MM.1S (cell line): ENCODE results near the gene FETUB.
"Not testable (repeated sequence)": the region's sequence is repeated elsewhere in the genome, so short reads cannot be mapped to it uniquely, and the experiment has no call there.

Experiments used
- DNase-seq: peaks from one replicate; pipeline ENCODE4 v3.0.0-alpha.2; 2015
- H2AFZ ChIP-seq: fragments of 300-600 bp; sonication (generic); 2 replicates; pipeline ENCODE4 v1.6.0; 2016; ENCODE audit warnings: antibody characterized with exemption, low read length
- H3F3A ChIP-seq: fragments of 300-600 bp; sonication (generic); 2 replicates; pipeline ENCODE4 v1.6.1; 2016; ENCODE audit warnings: mild to moderate bottlenecking, antibody characterized with exemption, low read length, moderate library complexity, mixed read lengths; ENCODE audit not compliant: insufficient read depth
- H3K27ac ChIP-seq: fragments of 300-600 bp; sonication (generic); 2 replicates; pipeline ENCODE4 v1.5.1; 2016; ENCODE audit warnings: mild to moderate bottlenecking, low read length
- H3K27me3 ChIP-seq: fragments of 300-600 bp; sonication (generic); replicated peaks from 2 replicates; pipeline ENCODE4 v1.6.0; 2016; ENCODE audit warnings: low read length; ENCODE audit not compliant: insufficient read depth
- H3K36me3 ChIP-seq: fragments of 300-600 bp; sonication (generic); replicated peaks from 2 replicates; pipeline ENCODE4 v1.6.1; 2016; ENCODE audit warnings: mild to moderate bottlenecking, low read length, mixed read lengths; ENCODE audit not compliant: insufficient read depth
- H3K4me1 ChIP-seq: fragments of 300-600 bp; sonication (generic); 2 replicates; pipeline ENCODE4 v1.6.1; 2016; ENCODE audit warnings: low read length, mixed read lengths
- H3K4me2 ChIP-seq: fragments of 300-600 bp; sonication (generic); 2 replicates; pipeline ENCODE4 v1.6.0; 2016; ENCODE audit warnings: low read depth, low read length
- H3K4me3 ChIP-seq: fragments of 300-600 bp; sonication (generic); 2 replicates; pipeline ENCODE4 v1.5.1; 2016; ENCODE audit warnings: low read length, mixed read lengths
- H3K79me2 ChIP-seq: fragments of 300-600 bp; sonication (generic); 2 replicates; pipeline ENCODE4 v1.6.1; 2016; ENCODE audit warnings: mixed run types, low read length, mixed read lengths
- H3K9ac ChIP-seq: fragments of 300-600 bp; sonication (generic); 2 replicates; pipeline ENCODE4 v1.6.1; 2016; ENCODE audit warnings: low read length, mixed read lengths
- H3K9me2 ChIP-seq: fragments of 300-600 bp; sonication (generic); replicated peaks from 2 replicates; pipeline ENCODE4 v1.6.1; 2016; ENCODE audit warnings: mild to moderate bottlenecking, low read length, mixed read lengths; ENCODE audit not compliant: insufficient read depth
- H3K9me3 ChIP-seq: fragments of 300-600 bp; sonication (generic); replicated peaks from 2 replicates; pipeline ENCODE4 v1.6.1; 2016; ENCODE audit warnings: mild to moderate bottlenecking, low read length, mixed read lengths; ENCODE audit not compliant: insufficient read depth
- H4K20me1 ChIP-seq: fragments of 300-600 bp; sonication (generic); 2 replicates; pipeline ENCODE4 v1.6.1; 2016; ENCODE audit warnings: mild to moderate bottlenecking, low read length, moderate library complexity, mixed read lengths; ENCODE audit not compliant: insufficient read depth
- EZH2 ChIP-seq: fragments of 300-600 bp; sonication (generic); optimal IDR thresholded peaks from 2 replicates; pipeline ENCODE3; 2017; ENCODE audit warnings: low read depth, mild to moderate bottlenecking, antibody characterized with exemption, low read length, mixed read lengths
- EZH2phosphoT487 ChIP-seq: fragments of 300-600 bp; sonication (generic); IDR thresholded peaks from 2 replicates; pipeline ENCODE4 v1.6.1; 2018; ENCODE audit warnings: antibody characterized with exemption, low read length
- TF ChIP-seq, protein P1 (sequence below): fragments of 300-600 bp; sonication (generic); IDR thresholded peaks from 2 replicates; pipeline ENCODE4 v1.5.1; 2016; ENCODE audit warnings: antibody characterized with exemption, low read length, mixed read lengths

FETUB gene

DNA sequence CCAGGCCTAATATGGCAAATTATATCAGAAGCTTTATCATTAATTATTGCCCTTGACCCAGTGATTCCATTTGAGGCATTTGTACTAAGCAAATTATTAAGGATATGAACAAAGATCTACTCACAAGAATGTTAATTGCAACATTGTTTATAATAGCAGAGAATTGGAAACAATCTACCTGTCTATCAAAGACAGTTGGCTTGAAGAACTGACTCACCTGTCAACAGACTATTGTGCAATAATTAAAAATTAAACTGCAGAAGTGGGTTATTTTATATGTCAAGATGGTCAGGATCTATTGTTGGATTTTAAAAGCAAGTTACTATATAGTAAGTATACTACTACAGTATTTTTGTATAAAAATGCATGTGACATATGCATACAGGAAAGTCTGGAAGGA, 6.7 kb upstream of the FETUB start:
- H3F3A ChIP-seq, result no peaks in the 10 kb centered on the region
- H4K20me1 ChIP-seq, result no peaks in the 10 kb centered on the region
- no peaks in the 10 kb centered on the region for H3K27me3 ChIP-seq
- H3K36me3 ChIP-seq, result no peaks in the 10 kb centered on the region
- no peak overlapping the region for H3K27ac ChIP-seq
- H2AFZ ChIP-seq, result no peak overlapping the region
- TF ChIP-seq, protein P1, sequence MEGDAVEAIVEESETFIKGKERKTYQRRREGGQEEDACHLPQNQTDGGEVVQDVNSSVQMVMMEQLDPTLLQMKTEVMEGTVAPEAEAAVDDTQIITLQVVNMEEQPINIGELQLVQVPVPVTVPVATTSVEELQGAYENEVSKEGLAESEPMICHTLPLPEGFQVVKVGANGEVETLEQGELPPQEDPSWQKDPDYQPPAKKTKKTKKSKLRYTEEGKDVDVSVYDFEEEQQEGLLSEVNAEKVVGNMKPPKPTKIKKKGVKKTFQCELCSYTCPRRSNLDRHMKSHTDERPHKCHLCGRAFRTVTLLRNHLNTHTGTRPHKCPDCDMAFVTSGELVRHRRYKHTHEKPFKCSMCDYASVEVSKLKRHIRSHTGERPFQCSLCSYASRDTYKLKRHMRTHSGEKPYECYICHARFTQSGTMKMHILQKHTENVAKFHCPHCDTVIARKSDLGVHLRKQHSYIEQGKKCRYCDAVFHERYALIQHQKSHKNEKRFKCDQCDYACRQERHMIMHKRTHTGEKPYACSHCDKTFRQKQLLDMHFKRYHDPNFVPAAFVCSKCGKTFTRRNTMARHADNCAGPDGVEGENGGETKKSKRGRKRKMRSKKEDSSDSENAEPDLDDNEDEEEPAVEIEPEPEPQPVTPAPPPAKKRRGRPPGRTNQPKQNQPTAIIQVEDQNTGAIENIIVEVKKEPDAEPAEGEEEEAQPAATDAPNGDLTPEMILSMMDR, result no peak
- TF ChIP-seq EZH2phosphoT487 (no peak), EZH2 (no peak)
- no peak overlapping the region for H3K4me2 ChIP-seq
- no peaks in the 10 kb centered on the region for H3K4me1 ChIP-seq
- H3K79me2 ChIP-seq, result no peaks in the 10 kb centered on the region
- no peak overlapping the region for H3K4me3 ChIP-seq
- DNase-seq, result no peak
- H3K9ac ChIP-seq, result no peak overlapping the region
- no peaks in the 10 kb centered on the region for H3K9me3 ChIP-seq
- no peaks in the 10 kb centered on the region for H3K9me2 ChIP-seq

DNA sequence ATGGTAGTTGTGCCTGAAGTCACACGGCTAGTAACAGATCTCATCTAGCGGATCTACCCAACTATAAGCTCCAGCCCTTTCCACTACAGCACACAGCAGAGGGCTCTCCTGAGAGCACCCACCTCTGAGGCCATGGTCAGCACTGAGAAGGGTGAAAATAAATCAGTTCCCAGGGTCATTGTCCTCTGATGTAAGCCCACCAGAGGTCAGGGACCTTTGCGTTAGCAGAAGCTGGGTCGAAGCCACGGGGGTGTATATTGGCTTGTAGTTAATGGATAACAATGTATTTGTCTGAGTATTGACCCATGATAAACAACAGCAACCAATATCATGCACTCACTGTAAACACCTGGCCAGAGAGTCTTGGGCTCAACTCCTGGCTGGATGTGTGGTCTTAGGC, 6.0 kb upstream of the FETUB start:
- not testable (repeated sequence) for H3K4me3 ChIP-seq, H3K9me3 ChIP-seq, H3F3A ChIP-seq, H3K79me2 ChIP-seq, H3K4me1 ChIP-seq, H4K20me1 ChIP-seq, DNase-seq, H3K9me2 ChIP-seq, H3K9ac ChIP-seq, H3K27me3 ChIP-seq, H2AFZ ChIP-seq, H3K4me2 ChIP-seq, H3K27ac ChIP-seq, H3K36me3 ChIP-seq

DNA sequence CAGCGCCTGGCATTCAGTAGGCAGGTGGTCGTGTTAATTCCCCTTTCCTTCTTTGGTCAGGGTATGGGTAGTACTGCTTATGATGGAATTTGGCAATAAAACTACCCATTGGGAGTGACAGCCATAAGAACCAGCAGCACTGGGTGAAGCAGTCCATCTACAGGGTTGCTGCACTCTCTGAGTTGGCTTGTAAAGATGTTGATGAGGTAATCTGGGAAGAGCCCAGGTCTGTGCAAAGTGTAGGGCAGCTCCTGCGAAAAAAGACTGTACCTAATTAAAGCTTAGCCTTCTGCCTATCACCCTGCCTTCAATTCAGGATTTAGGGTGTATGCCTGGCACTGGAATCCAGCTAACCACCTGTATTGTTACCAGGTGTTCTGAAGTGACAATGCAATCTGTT, 4.7 kb upstream of the FETUB start:
- DNase-seq, result no peak
- Histone ChIP-seq H3K27ac (no peak overlapping the region), H3K9me3 (no peaks in the 10 kb centered on the region), H3K79me2 (no peaks in the 10 kb centered on the region), H3K9ac (no peak overlapping the region), H3F3A (no peaks in the 10 kb centered on the region), H3K36me3 (no peaks in the 10 kb centered on the region), H3K4me1 (no peaks in the 10 kb centered on the region), H3K4me2 (no peak overlapping the region), H3K9me2 (no peaks in the 10 kb centered on the region), H3K4me3 (no peak overlapping the region), H2AFZ (no peak overlapping the region), H4K20me1 (no peaks in the 10 kb centered on the region), H3K27me3 (no peaks in the 10 kb centered on the region)
- TF ChIP-seq EZH2phosphoT487 (no peak), EZH2 (no peak)
- TF ChIP-seq, protein P1, result no peak

DNA sequence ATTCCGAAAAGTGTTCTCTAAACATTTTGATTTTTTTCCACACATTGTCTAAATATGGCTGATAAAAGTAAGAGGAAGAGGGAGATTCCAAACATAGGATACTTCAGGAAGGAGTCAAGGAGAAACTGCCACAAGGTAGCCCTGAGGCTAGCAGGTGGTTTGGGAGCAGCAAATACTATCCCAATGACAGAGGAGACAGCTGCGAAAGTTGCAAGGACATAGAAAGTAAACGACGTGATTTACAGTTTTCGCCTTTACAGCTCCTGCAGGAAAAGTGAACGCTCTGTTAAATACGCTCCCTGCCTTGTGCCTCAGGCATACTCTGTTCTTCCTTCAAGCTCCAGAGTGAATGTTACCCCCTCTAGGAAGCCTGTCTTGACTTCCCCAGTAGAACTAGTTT, 3.7 kb upstream of the FETUB start:
- Histone ChIP-seq H3K79me2 (no peaks in the 10 kb centered on the region), H2AFZ (no peak overlapping the region), H3K4me1 (no peaks in the 10 kb centered on the region), H3K9me2 (no peaks in the 10 kb centered on the region), H3K9ac (no peak overlapping the region), H3K9me3 (no peaks in the 10 kb centered on the region), H3K27me3 (no peaks in the 10 kb centered on the region), H3K4me3 (no peak overlapping the region), H3K36me3 (no peaks in the 10 kb centered on the region), H3K27ac (no peak overlapping the region), H4K20me1 (no peaks in the 10 kb centered on the region), H3K4me2 (no peak overlapping the region), H3F3A (no peaks in the 10 kb centered on the region)
- TF ChIP-seq EZH2phosphoT487, result no peak
- TF ChIP-seq EZH2, result no peak
- TF ChIP-seq, protein P1, result no peak
- no peak for DNase-seq
